Non-pigmented ciliary epithelial cell (primary cell): ENCODE data around the gene INPP4A.

Experiments
- DNase-seq: peaks from one replicate; pipeline ENCODE4 v3.0.0-alpha.2; 2010; ENCODE audit warnings: low read depth

Gene INPP4A

GRCh38 chr2:98637401-98638147, 192.9 kb downstream of the INPP4A start:
- no peak for DNase-seq

DNA sequence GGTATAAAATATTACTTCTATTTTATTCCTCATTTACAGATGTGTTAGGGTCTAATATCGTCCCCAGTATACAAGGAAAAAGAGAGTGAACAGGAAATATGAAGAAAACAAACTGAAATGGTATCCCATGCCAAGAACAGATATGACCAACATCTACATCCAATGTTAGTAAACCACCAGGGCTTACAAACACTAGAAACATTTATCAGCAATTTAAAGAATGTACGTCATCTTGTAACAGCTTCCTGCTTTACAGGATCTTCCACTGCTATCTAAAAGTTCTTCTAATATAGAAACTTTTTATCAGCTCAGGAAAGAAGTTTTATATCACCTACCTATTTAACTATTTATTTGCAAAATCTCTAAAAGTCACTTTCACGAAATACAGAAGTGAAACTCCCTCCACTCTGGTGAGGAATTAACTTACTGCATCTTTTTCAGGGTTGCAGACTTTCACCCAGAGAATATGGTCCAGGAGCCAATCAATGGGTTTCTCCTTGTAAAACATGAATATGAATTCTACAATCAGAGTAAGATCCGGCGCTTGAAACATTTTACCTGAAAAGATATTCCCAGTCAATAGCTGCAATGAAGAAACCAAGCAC, 198.9 kb downstream of the INPP4A start:
- DNase-seq, result peak; percentile 4
